ENCODE results near the gene PRR19.

PRR19 gene

GRCh38 chr19:42287827-42288107, 14.2 kb upstream of the PRR19 start:
- WGBS, result 97% methylated on average over 10 of the region's 10 CpGs
- H3K9ac ChIP-seq (ENCODE audit: low read length), result no peak overlapping the region

GRCh38 chr19:42288387-42288786, 13.5 kb upstream of the PRR19 start:
- no peak for DNase-seq
- 94% methylated on average over 2 of the region's 4 CpGs for WGBS
- no peak overlapping the region for H2BK120ac ChIP-seq (ENCODE audit: low read depth, low read length)
- H3K27me3 ChIP-seq (ENCODE audit: control insufficient read depth in 1 of 2, insufficient read depth in 1 of 2, low read length in 2 of 2), result no peaks in the 10 kb centered on the region
- no peak overlapping the region for H3K4ac ChIP-seq (ENCODE audit: low read depth in 1 of 2, low read length in 2 of 2)
- no peak overlapping the region for H3K9ac ChIP-seq (ENCODE audit: low read length)
- no peak overlapping the region for H3K4me2 ChIP-seq (ENCODE audit: low read length, poor library complexity, severe bottlenecking)
- H3K79me1 ChIP-seq (replicated peaks; ENCODE audit: low read length, poor library complexity, severe bottlenecking), result peaks cover 57% of the 10 kb centered on the region
- H3K4me3 ChIP-seq (ENCODE audit: insufficient read depth in 1 of 2, low read depth in 1 of 2, low read length in 2 of 2), result no peak overlapping the region
- H2BK12ac ChIP-seq (ENCODE audit: low read length in 2 of 2), result no peak overlapping the region
- no peak overlapping the region for H3K14ac ChIP-seq (ENCODE audit: low read length in 2 of 2)
- H3K27ac ChIP-seq (ENCODE audit: low read length, poor library complexity, severe bottlenecking), result no peak overlapping the region
- H3K4me1 ChIP-seq (ENCODE audit: control insufficient read depth, insufficient read depth, low read depth, low read length), result peaks cover 32% of the 10 kb centered on the region
- no peaks in the 10 kb centered on the region for H3K9me3 ChIP-seq (ENCODE audit: control insufficient read depth, low read length)
- no peak overlapping the region for H3K18ac ChIP-seq (ENCODE audit: low read depth in 1 of 2, low read length in 2 of 2)
- no peak overlapping the region for H4K91ac ChIP-seq (ENCODE audit: low read length)
- H3K36me3 ChIP-seq (ENCODE audit: control insufficient read depth in 1 of 2, insufficient read depth in 2 of 2, low read depth in 1 of 2, low read length in 2 of 2), result peaks cover 68 to 77% of the 10 kb centered on the region in 2 experiments
- H2AK5ac ChIP-seq (ENCODE audit: low read length, severe bottlenecking), result no peak overlapping the region
- no peak overlapping the region for H2BK15ac ChIP-seq (ENCODE audit: low read depth, poor library complexity, severe bottlenecking)
- H2AFZ ChIP-seq (ENCODE audit: low read depth, low read length), result no peak overlapping the region
- no peak overlapping the region for H4K8ac ChIP-seq (ENCODE audit: low read length)
- H2BK5ac ChIP-seq (ENCODE audit: low read depth, low read length, poor library complexity, severe bottlenecking), result no peak overlapping the region
- H3K23ac ChIP-seq (ENCODE audit: low read length in 2 of 2), result no peak overlapping the region

More at GRCh38 chr19:42287827-42288107, 14.2 kb upstream of the PRR19 start:
- H2AFZ ChIP-seq (ENCODE audit: low read depth, low read length), result no peak overlapping the region
- peaks cover 38% of the 10 kb centered on the region for H3K4me1 ChIP-seq (ENCODE audit: control insufficient read depth, insufficient read depth, low read depth, low read length)
- H3K4me2 ChIP-seq (ENCODE audit: low read length, poor library complexity, severe bottlenecking), result no peak overlapping the region
- no peak overlapping the region for H3K27ac ChIP-seq (ENCODE audit: low read length, poor library complexity, severe bottlenecking)
- no peak overlapping the region for H3K23ac ChIP-seq (ENCODE audit: low read length in 2 of 2)
- no peak overlapping the region for H4K91ac ChIP-seq (ENCODE audit: low read length)
- peaks cover 62 to 71% of the 10 kb centered on the region in 2 experiments for H3K36me3 ChIP-seq (ENCODE audit: control insufficient read depth in 1 of 2, insufficient read depth in 2 of 2, low read depth in 1 of 2, low read length in 2 of 2)
- H3K18ac ChIP-seq (ENCODE audit: low read depth in 1 of 2, low read length in 2 of 2), result no peak overlapping the region
- no peak overlapping the region for H3K14ac ChIP-seq (ENCODE audit: low read length in 2 of 2)
- no peak overlapping the region for H2BK5ac ChIP-seq (ENCODE audit: low read depth, low read length, poor library complexity, severe bottlenecking)
- H3K27me3 ChIP-seq (ENCODE audit: control insufficient read depth in 1 of 2, insufficient read depth in 1 of 2, low read length in 2 of 2), result no peaks in the 10 kb centered on the region
- no peak overlapping the region for H2AK5ac ChIP-seq (ENCODE audit: low read length, severe bottlenecking)
- peaks cover 52% of the 10 kb centered on the region for H3K79me1 ChIP-seq (replicated peaks; ENCODE audit: low read length, poor library complexity, severe bottlenecking)
- DNase-seq, result no peak
- H4K8ac ChIP-seq (ENCODE audit: low read length), result no peak overlapping the region
- H3K4ac ChIP-seq (ENCODE audit: low read depth in 1 of 2, low read length in 2 of 2), result no peak overlapping the region
- no peak overlapping the region for H2BK12ac ChIP-seq (ENCODE audit: low read length in 2 of 2)
- no peak overlapping the region for H2BK15ac ChIP-seq (ENCODE audit: low read depth, poor library complexity, severe bottlenecking)
- H3K9me3 ChIP-seq (ENCODE audit: control insufficient read depth, low read length), result no peaks in the 10 kb centered on the region
- no peak overlapping the region for H2BK120ac ChIP-seq (ENCODE audit: low read depth, low read length)
- H3K4me3 ChIP-seq (ENCODE audit: insufficient read depth in 1 of 2, low read depth in 1 of 2, low read length in 2 of 2), result no peak overlapping the region

- Histone ChIP-seq H3K27ac (ENCODE audit: low read length, poor library complexity, severe bottlenecking) (no peak overlapping the region), H3K9ac (ENCODE audit: low read length) (no peak overlapping the region), H3K4me2 (ENCODE audit: low read length, poor library complexity, severe bottlenecking) (no peak overlapping the region), H3K9me3 (ENCODE audit: control insufficient read depth, low read length) (no peaks in the 10 kb centered on the region), H2BK5ac (ENCODE audit: low read depth, low read length, poor library complexity, severe bottlenecking) (no peak overlapping the region), H3K79me1 (replicated peaks; ENCODE audit: low read length, poor library complexity, severe bottlenecking) (peaks cover 58% of the 10 kb centered on the region), H3K27me3 (ENCODE audit: control insufficient read depth in 1 of 2, insufficient read depth in 1 of 2, low read length in 2 of 2) (no peaks in the 10 kb centered on the region), H2AK5ac (ENCODE audit: low read length, severe bottlenecking) (no peak overlapping the region), H3K18ac (ENCODE audit: low read depth in 1 of 2, low read length in 2 of 2) (no peak overlapping the region), H3K23ac (ENCODE audit: low read length in 2 of 2) (no peak overlapping the region), H3K4ac (ENCODE audit: low read depth in 1 of 2, low read length in 2 of 2) (no peak overlapping the region), H3K4me1 (ENCODE audit: control insufficient read depth, insufficient read depth, low read depth, low read length) (peaks cover 31% of the 10 kb centered on the region), H4K8ac (ENCODE audit: low read length) (no peak overlapping the region), H3K4me3 (ENCODE audit: insufficient read depth in 1 of 2, low read depth in 1 of 2, low read length in 2 of 2) (no peak overlapping the region), H2BK12ac (ENCODE audit: low read length in 2 of 2) (no peak overlapping the region), H2AFZ (ENCODE audit: low read depth, low read length) (no peak overlapping the region), H2BK120ac (ENCODE audit: low read depth, low read length) (no peak overlapping the region), H3K36me3 (ENCODE audit: control insufficient read depth in 1 of 2, insufficient read depth in 2 of 2, low read depth in 1 of 2, low read length in 2 of 2) (peaks cover 74 to 84% of the 10 kb centered on the region in 2 experiments), H2BK15ac (ENCODE audit: low read depth, poor library complexity, severe bottlenecking) (no peak overlapping the region), H4K91ac (ENCODE audit: low read length) (peak overlapping the region; percentile 22), H3K14ac (ENCODE audit: low read length in 2 of 2) (no peak overlapping the region)
- DNase-seq, result no peak
- WGBS, result 95% methylated on average over 22 of the region's 22 CpGs
Measured at GRCh38 chr19:42288881-42289555, 12.9 kb upstream of the PRR19 start.

- Histone ChIP-seq H3K27ac (ENCODE audit: low read length, poor library complexity, severe bottlenecking) (no peak overlapping the region), H4K91ac (ENCODE audit: low read length) (no peak overlapping the region), H2BK5ac (ENCODE audit: low read depth, low read length, poor library complexity, severe bottlenecking) (no peak overlapping the region), H3K9me3 (ENCODE audit: control insufficient read depth, low read length) (no peaks in the 10 kb centered on the region), H3K18ac (ENCODE audit: low read depth in 1 of 2, low read length in 2 of 2) (no peak overlapping the region), H2AFZ (ENCODE audit: low read depth, low read length) (no peak overlapping the region), H2BK120ac (ENCODE audit: low read depth, low read length) (no peak overlapping the region), H3K14ac (ENCODE audit: low read length in 2 of 2) (no peak overlapping the region), H3K4me1 (ENCODE audit: control insufficient read depth, insufficient read depth, low read depth, low read length) (peaks cover 33% of the 10 kb centered on the region), H3K27me3 (ENCODE audit: control insufficient read depth in 1 of 2, insufficient read depth in 1 of 2, low read length in 2 of 2) (no peaks in the 10 kb centered on the region), H3K4ac (ENCODE audit: low read depth in 1 of 2, low read length in 2 of 2) (no peak overlapping the region), H2AK5ac (ENCODE audit: low read length, severe bottlenecking) (no peak overlapping the region), H3K79me1 (replicated peaks; ENCODE audit: low read length, poor library complexity, severe bottlenecking) (peaks cover 58% of the 10 kb centered on the region), H3K4me2 (ENCODE audit: low read length, poor library complexity, severe bottlenecking) (no peak overlapping the region), H3K4me3 (ENCODE audit: insufficient read depth in 1 of 2, low read depth in 1 of 2, low read length in 2 of 2) (no peak overlapping the region), H4K8ac (ENCODE audit: low read length) (no peak overlapping the region), H3K23ac (ENCODE audit: low read length in 2 of 2) (no peak overlapping the region), H2BK15ac (ENCODE audit: low read depth, poor library complexity, severe bottlenecking) (no peak overlapping the region), H2BK12ac (ENCODE audit: low read length in 2 of 2) (no peak overlapping the region), H3K36me3 (ENCODE audit: control insufficient read depth in 1 of 2, insufficient read depth in 2 of 2, low read depth in 1 of 2, low read length in 2 of 2) (peaks cover 80 to 90% of the 10 kb centered on the region in 2 experiments), H3K9ac (ENCODE audit: low read length) (no peak overlapping the region)
- no peak for DNase-seq
- WGBS, result 90% methylated on average over 7 of the region's 8 CpGs
Measured at GRCh38 chr19:42289556-42290041, 12.3 kb upstream of the PRR19 start.
